Middle frontal gyrus (tissue), 1 donor: ENCODE results near the gene ADRA2B.
"Not testable (repeated sequence)": the region's sequence is repeated elsewhere in the genome, so short reads cannot be mapped to it uniquely, and the experiment has no call there.

ENCODE experiments used
- DNase-seq: peaks from one replicate; pipeline ENCODE4 v3.0.0-alpha.2; 2015; ENCODE audit warnings: low spot score; ENCODE audit errors: extremely low spot score

ADRA2B gene

DNA sequence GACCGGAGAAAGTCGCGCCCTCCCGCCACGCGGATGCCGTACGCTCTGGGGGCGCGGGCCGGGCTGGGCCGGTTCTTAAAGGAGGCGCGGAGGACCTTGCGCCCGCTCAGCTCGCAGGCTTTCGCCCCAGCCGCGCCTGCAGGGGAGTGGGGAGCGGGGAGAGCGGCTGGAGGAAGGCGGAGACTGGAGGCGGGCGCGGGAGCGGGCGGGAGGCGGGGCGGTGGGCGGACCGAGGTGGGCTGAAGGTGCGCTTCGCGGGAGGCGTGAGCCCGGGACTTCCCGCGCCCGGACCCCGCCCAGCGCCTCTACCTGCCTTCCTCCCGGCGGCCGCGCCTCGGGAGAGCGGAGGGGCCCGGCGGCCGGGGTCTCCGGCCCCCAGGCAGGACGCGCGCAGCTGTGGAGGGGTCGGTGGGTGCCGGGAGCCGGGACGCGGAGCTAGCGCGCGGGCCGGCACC lies at the start of gene ADRA2B:
TSS of gene ADRA2B (minus strand) at position 148 of the 455 bp plus-strand sequence. CDS start 422 bp downstream, outside the sequence.
- DNase-seq: no peak

GRCh38 chr2:96164459-96165184 lies 48.3 kb upstream of the ADRA2B start:
- DNase-seq: no peak

DNA sequence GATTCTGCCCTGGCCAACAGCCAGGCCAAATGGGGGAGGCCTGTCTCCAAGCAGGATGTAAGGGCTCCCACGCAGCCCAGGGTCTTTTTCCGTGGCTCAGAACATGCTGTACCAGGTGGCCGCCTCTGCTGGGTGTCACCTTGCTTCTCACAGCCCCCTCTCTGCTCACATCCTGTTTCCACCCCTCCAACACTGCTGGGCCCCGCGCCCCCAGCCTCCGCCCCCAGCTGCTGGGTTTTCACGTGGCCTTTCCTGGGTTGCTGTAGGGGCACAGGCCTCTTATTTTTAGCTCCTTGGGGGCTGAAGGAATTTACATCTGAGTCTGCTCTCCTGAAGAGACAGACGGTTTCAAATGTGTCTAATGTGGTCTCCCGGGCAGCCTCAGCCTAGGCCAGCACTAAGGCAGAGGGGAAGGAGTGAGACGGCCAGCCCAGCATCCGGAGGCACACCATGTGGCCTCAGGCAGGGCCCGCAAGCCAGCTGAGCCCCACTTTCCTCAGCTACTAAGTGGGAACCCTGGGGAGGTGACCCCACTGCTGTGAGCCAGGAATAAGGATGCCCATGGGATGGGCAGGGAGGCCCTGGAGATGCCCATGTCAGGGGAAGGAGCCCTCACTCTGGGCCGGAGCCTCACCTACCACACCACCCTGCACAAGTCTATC lies 47.5 kb upstream of the ADRA2B start:
- DNase-seq: no peak

- no peak for DNase-seq
Measured at GRCh38 chr2:96163415-96163767, 47.0 kb upstream of the ADRA2B start.

GRCh38 chr2:96161898-96162297 lies 45.5 kb upstream of the ADRA2B start:
- DNase-seq: no peak

DNA sequence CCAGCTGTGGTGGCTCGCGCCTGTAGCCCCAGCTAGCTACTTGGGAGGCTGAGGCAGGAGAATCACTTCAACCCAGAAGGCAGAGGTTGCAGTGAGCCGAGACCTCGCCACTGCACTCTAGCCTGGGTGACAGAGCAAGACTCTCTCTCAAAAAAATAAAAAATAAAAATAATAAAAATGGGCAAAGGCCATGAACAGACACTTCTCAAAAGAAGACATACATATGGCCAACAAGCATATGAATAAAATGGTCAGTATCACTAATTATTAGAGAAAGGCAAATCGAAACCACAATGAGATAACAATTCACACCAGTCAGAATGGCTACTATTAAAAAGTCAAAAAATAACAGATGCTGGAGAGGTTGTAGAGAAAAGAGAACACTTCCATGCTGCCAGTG lies 44.0 kb upstream of the ADRA2B start:
- DNase-seq: not testable (repeated sequence)

DNA sequence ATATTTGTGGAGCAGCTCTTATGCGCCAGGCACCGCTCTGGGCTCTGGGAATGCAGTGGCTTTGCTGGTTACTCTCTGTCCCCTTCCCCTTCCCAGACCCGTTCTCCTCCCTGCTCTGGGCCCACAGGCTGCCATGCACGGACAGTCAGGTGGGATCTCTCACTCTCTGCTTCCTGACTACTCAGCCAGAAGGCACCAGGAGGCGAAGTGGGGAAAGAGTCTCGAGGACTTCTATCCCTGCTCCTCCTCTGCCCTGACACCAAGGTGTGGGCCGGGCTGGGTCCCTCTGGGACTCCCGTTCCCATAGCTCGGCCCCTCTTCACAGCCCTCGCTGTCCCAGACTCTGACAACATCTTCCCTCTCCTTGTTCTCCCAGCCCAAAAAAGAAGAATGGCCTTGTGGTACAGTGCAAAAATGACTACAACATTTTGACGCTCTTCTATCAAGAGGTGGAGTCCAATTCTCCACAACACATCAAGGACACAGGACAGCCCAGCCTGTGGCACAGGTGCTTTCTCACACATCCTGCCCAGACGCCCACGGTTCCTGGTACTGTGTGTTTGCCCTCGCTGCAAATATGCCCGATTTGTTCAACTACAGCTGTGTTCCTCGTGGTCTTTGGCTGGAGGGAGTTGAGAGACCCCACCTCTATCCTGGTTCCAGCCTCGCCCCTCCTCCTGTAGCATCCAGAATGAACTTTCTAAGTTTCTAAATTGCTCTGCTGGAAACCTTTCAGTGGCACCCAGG lies 42.9 kb upstream of the ADRA2B start:
- no peak for DNase-seq

GRCh38 chr2:96158554-96158940 lies 42.2 kb upstream of the ADRA2B start:
- DNase-seq: no peak

GRCh38 chr2:96157649-96158553 lies 41.5 kb upstream of the ADRA2B start:
- DNase-seq: no peak

- no peak for DNase-seq
Measured at GRCh38 chr2:96156926-96157648, 40.7 kb upstream of the ADRA2B start.

DNA sequence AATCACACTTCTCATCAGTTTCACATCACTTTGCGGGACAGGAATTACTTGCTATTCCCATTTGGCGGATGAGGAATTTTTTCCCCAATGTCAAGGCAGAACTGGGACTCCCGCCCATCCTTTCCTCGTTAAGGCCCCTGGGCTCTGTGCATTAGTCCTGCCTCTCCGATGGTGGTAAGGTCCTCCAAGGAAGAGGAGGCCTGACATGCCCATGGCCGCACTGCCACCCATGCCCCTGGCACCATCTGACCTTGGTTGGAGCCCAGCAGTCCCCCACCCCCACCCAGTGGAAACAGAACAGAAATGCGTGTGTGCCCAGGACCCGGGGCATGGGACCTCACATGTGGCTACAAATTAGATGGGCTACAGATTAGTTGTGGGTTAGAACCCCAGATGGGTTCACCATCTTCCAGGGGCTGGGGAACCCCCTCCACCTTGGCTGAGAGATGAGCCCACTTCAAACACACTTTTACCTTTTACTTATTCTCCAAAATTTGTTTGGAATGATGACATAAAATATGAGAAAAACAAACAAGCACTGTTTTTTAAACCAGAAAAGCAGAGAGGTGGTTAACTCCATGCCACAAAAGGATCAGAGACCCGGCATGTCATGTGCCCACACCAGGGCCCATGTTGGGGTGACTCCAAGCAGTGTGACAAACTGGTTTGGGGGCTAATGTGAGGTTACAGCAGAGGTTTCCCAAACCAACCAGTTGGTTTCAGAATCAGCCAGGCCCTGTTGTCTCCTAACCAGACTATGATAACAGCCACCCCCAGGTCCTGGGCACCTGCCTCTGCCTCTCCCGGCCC lies 39.8 kb upstream of the ADRA2B start:
- DNase-seq: no peak

DNA sequence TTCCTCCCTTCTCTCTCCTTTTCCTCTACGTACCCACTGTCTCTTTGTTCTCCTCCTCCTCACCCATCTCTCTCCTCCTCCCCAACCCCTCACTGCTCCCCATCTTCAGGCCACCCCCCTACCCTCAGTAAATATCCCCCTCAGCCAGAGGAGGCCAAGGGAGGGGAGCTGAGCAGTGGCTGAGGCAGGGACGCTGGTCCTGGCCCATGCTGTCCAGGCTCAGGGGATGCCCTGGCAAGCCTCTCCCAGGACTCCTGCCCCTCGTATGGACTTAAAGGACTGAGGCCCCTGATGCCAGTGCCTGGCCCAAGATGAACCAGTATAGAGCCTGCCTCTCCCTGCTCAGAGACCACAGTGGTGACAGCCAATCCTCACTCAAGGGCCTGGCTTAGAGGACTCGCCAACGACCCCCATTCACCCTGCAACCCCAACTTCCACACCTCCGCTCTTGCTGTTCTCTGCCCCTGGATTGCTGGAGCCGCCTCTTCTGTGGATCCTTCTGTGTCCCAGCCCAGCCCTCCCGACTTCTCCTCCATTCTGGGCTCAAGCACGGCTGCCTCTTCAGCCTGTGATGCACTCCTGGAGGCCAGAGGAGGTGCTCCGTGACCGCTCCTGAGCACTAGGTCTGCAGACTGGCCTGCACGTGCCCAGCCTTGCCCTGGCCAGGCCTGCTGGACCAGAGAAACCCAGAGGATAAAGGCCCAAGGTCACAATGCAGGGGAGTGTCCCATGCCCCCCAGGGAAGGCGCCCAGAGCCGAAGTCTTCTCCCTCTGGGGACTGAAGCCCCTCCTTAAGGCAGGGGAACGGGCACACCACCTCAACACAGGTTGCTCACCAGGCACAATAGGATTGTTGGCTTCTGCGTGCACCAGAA lies 38.4 kb upstream of the ADRA2B start:
- DNase-seq: no peak

DNA sequence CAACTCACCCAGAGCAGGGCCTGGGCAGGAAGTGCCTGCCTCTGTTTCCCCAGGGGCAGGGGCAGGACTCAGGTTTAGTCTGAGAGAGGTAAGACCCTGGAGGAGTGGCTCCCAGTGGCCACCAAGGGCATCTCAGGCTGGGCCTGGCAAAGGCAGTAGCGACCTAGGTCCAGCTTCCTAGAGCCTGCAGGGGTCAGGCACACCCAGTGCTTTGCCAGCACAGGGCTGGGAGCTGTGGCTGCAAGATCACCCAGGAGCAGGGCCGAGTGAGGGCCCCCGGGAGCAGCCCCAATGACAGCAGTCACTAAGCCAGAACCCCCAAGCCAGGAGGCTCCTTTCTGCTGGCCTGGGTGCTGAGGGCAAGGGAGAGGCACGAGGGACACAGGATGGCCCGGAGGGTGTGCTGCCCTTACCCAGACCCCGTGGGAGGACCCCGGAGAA lies 37.6 kb upstream of the ADRA2B start:
- DNase-seq: no peak

- DNase-seq: no peak
Measured at GRCh38 chr2:96153291-96153713, 36.9 kb upstream of the ADRA2B start.

GRCh38 chr2:96152304-96153161 lies 36.2 kb upstream of the ADRA2B start:
- DNase-seq: no peak

- no peak for DNase-seq
Measured at GRCh38 chr2:96151595-96152303, 35.4 kb upstream of the ADRA2B start.
